ENCODE data around the gene NAALADL2.

- TF ChIP-seq CTCF (IDR thresholded peaks at IDR 0.05; ENCODE audit: low read depth, low read length) (no peak), EZH2phosphoT487 (IDR thresholded peaks at IDR 0.05; ENCODE audit: low read depth) (no peak)
Measured at GRCh38 chr3:175777965-175778364, 918.8 kb downstream of the NAALADL2 start.

All from OCI-LY3 (cell line).